ENCODE data around the gene ZNF184.

The ZNF184 gene

DNA sequence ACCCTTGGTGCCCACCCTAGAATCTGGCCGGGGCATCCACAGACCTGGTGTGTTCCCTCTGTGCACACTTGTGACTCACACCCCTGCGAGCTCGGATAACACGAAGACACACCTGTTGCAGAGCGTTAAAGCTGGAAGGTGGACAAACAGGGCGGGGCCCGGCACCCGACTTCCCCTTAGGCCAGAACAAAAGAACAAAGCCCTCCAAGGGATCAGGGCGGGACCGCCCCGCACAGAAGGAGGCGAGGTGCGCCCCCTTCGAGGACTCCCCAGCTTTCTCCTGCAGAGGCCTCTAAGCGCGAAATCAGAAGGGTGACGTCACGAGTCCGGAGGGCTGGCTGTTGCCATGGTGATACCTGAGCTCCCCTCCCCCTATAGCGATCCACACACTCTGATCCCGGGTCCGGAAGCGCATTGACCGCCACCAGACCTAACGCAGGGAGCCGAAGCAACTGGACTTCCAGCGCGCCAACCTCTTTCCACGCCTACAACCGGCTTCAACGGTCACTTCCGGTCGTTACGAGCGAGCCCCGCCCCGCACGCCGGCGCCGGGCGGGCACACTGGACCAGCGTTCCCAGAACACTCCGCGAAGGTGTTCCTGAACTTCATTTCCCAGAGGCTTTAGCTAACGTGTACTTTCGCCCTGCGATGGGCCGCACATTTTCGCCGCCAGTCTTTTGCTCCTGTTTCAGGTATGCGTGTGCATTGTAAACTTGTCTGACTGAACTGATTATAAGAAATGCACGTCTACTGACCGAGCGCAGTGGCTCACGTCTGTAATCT is at the start of gene ZNF184:
Gene ZNF184, minus strand, starts transcription at position 489 of the 784 bp plus-strand sequence. CDS start 811 bp downstream, outside the sequence.
- peak; percentile 99 for FAIRE-seq

DNA sequence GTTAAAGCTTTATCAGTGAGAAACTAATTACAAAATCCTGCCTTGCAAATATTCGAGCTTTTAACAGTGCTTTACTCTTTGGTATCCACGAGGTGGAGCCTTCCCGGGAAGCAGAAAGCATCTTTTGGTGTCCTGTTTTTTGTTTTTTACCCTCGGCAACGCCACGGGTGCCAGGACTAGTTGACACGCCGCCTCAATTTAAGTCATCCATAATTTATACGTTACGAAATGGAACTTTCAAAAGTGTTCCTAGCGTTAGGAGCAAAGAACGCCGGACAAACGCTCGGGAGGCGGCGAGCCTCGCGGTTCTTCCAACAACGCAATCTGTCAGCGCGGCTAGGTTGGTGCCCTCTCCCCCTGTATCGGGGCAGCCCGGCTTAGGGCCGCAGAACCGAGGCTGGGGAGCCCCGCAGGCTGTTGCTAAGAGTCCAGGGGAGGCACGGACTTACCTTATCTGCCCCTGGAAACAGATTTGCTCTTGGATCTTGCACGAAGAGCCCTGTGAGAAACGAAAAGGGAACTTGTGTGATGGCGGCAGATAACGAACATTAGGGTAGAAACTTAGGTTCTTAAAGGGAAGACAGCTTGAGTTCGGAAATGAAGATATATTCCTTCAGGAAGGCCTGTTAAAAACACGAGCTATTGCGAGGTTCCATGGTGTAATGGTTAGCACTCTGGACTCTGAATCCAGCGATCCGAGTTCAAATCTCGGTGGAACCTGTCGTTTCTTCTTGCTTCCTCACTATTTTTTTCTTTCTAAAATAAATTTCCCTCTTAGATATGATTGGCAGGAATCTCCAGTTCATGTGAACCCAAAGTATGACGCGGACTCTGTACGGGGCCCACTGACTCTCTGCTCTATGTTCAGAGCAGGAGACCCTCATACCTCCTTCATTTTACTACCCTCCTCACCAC is 46.2 kb upstream of the ZNF184 start:
- peak; percentile 95 for FAIRE-seq

DNA sequence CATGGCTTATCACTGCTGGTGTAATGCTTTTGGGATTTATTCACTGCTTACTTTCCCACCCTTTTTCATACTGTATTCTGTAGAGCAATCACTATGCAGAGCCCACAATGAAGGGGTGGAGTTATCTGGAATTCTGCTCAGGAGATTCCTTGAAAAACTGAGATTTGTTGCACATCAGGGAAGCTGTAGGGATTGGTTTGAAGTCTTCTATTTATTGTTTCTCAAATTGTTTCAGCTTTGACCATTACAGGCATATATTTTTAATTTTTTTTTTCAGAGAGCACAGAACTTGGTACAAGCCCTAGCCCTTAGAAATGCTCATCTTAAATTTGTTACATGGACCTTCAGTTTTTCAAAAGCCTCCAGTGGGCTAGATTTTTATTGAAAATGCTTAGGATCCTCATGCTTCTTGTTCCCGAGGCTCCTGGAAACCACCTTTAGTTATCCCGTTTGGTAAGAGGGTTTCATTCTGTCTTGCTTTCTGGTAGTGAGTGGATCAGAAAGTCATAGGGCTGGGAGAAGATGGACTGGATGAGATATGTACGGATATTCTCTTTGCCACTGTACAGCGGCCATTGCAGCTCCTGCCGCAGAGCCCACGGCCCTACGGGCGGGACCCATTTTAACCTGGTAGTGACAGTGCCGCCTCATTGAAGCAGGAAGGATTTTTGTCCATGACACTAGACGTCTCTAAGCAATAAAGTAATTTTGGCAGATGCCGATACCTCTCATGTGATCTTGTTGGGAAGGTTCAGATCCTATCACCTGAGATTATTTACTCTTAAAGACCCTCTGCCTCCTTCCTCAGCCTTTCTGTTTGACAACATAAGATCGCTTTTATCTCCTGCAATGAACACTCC is 45.3 kb upstream of the ZNF184 start:
- no peak for FAIRE-seq

DNA sequence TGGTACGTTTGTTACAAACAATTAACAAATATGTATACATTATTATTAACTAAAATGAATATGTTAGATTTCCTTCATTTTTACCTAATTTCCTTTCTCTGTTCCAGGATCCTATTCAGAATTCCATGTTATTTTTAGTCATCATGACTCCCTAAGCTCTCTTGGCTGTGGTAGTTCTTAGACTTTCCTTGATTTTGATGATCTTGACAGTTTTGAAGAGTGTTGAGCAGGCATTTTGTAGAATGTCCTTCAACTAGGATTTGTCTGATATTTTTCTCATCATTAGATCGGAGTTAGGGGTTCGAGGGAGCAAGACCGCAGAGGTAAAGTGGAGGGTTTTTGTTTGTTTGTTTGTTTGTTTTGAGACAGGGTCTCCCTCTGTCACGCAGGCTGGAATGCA is 44.3 kb upstream of the ZNF184 start:
- FAIRE-seq = no peak

DNA sequence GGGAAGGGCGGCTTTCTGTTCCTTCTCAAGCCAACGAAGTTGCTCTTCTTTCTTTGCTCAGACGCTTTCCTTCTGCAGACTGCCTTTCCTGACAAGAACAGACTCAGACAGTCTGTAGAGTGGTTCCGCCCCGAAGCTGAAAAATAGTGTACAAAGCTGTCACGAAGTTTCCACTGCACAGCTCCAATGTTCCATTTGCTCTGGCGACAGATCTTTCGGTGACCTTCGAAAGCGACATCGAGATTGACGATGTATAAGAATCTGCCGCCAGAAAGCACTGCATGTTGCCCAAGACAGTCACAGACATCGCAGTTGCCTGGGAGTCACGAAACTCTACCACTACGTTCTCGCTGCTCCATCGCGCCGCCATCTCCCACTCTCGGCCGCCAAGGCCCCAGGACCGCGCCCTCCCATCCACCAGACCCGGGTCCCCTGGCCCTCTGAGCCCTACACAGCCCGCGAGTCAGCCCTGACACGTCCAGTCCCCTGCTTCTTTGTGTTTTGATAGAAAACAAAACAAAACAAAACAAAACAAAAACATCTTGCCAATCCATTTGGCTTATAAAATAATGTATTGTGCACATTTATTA is 42.1 kb upstream of the ZNF184 start:
- no peak for FAIRE-seq

DNA sequence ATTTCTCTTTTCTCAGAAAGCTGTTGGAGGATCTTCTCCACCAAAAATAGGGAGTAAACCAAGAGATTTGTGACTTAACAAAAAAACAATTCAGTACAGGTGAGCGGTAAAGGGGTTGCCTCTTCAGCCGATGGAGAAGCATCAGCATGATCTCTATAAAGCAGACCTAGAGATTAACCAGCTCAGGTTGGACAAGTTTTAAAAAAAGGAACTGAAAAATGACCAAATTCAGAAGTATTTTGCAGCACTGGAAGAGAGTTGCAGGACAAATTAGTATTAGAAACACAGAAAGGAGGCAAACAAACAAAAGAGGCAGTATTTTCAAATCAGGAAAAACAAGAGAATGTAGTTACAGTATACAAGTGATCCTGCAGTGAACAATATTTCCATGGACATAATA is 39.6 kb upstream of the ZNF184 start:
- no peak for FAIRE-seq

DNA sequence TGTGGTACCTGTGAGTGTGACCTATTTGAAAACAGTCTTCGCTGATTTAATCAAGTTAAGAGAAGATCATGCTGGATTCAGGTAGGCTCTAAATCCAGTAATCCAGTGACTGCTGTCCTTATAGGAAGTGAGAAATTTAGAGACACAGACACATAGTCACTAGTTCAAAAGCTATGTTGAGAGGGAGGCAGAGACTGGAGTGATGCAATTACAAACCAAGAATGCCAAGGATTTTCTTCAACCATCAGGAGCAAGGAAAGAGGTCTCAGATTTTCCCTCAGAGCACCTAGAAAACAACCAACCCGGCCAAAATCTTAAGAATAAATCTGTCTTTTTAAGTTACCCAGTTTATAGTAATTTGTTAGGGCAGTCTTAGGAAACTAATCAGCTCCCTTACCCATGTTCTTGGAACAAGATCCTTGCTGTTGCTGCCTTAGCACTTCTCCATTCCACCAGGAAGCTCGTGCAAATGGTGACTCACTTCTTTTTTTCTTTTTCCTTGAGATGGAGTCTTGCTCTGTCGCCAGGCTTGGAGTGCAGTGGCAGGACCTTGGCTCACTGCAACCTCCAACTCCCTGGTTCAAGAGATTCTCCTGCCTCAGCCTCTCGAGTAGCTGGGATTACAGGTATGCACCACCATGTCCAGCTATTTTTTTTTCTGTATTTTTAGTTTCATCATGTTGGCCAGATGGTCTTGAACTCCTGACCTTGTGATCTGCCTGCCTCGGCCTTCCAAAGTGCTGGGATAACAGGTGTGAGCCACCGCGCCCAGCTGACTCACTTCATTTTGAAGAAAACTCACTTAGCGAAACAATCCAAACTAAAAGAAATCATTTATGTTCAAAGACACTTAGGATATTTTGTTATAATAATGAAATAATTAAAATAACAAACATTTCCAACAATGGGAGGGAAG is 34.4 kb upstream of the ZNF184 start:
- FAIRE-seq = no peak

DNA sequence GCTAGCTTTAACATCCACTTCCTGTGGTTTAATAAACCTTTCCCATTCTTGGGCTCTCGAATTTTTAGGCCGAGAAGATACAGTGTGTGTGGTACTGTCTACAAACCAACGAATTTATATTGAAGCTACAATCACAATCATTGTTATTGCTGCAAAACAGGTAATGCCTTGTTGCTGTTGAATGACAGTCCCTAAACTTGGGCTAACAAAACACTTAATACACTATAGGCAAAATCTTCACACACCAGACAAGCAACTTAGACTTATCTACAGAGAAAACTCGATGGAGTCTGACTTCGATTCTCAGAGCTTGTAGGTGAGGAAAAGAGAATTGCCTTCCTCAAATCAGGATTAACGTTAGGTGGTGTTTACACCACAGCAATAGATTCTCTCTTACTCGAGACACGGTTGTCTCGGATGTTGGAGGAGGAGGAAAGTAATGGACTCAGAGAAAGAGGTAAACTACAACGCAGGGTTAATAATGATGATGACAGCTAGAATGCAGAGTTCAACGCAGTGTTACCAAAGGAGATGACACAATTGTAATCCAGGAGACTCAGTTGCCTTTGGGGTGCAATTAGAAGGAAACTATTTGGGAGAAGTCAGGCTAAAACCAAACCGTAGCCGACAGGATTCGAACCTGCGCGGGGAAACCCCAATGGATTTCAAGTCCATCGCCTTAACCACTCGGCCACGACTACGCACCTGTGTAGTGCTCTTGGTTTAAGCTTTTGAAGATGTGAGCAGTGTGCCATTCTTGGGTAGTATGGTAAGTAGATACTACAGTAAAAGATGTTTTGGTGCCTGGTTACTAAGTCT is 32.5 kb upstream of the ZNF184 start:
- peak; percentile 99 for FAIRE-seq

DNA sequence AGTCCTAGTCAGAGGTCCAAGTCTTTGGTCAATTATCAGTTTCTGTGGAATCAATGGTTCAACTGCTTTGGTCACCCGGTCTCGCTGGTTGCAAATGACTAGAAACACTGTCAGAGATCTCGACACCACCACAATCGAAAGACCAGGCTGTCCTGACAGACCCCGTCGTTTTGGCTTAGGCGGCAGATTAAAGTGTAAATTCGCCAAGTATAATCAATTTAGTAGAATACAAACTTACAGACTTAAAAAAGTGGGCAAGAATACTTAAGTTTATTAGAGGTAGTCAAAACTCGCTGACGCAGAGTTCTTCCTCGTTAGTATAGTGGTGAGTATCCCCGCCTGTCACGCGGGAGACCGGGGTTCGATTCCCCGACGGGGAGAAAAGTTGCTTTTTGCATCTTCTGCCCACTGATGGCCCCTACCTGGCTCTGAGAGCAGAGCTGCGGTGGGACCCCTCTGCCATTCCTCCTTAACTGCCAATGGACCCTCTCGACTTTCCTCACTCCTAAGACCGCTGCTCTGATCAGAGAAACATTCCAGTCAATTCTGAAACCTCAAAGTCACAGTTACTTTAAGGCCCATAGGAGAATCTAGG is 30.6 kb upstream of the ZNF184 start:
- peak; percentile 70 for FAIRE-seq

DNA sequence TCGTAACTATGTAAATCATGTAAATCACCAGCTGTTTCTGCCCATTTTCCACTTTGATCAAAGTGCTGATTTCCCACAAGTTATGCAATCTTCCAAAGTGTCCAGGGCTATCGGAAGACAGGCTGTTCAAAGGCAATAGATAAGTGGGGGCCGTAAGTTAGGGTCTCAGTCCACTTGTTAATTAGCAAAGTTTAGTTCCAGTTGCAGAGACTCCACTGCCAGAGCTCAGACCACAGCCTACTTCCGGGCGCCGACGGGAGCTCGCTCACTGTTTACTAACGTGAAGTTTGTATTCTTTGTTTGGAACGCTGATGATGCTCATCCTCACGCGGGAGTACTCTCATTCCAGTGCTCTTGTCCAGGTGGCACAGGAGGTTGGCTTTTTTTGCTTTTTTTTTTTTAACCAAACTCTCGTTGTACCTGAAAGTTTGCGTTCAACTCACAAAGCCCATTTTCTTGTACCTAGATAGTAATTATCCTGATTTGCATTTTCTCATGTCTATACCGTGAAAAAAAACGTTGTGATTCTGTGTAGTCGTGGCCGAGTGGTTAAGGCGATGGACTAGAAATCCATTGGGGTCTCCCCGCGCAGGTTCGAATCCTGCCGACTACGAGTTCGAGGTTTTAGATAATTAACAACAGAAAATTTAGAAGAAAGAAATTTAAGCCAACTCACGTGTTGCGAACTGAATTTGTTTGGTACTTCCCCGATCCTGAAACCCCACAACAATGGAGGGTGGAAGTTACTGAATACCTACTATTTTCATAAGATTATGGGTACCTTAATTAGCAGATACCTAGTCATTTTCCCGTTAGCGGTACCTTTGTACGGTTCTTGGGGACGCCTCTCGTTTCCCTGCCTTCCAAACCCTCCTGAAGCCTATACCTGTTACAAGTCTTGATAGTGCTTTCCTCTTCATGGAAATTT is 29.9 kb upstream of the ZNF184 start:
- peak; percentile 92 for FAIRE-seq

DNA sequence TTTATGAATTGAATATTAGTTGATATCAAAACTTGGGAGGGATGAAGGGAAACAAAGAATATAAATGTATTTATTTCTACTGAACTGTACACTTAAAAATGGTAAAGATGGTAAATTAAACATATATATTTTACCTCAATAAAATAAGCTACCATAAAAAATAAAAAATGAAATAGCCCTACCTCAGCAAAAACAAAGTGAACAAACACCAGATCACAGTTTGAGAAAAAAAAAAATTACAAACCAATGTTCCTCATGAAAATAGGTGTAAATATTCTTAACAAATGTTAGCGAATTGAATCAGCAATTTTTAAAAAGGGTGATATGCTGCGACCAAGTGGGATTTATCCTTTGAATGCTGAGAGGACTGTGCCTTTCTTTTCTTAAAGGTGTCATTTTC is 28.3 kb upstream of the ZNF184 start:
- FAIRE-seq = peak; percentile 52

DNA sequence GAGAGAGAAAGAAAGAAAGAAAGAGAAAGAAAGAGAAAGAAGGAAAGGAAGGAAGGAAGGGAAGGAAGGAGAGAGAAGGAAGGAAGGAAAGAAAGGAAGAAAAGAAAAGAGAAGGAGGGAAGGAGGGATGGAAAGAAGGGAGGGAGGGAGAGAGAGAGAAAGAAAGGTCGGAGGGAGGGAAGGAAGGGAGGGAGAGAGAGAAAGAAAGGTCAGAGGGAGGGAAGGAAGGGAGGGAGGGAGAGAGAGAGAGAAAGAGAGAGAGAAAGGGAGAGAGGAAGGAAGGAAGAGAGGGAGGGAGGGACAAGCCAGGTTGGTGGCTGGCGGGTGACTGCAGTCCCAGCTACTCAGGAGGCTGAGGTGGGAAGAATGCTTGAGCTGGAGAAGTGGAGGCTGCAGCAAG is 27.3 kb upstream of the ZNF184 start:
- FAIRE-seq = no peak

DNA sequence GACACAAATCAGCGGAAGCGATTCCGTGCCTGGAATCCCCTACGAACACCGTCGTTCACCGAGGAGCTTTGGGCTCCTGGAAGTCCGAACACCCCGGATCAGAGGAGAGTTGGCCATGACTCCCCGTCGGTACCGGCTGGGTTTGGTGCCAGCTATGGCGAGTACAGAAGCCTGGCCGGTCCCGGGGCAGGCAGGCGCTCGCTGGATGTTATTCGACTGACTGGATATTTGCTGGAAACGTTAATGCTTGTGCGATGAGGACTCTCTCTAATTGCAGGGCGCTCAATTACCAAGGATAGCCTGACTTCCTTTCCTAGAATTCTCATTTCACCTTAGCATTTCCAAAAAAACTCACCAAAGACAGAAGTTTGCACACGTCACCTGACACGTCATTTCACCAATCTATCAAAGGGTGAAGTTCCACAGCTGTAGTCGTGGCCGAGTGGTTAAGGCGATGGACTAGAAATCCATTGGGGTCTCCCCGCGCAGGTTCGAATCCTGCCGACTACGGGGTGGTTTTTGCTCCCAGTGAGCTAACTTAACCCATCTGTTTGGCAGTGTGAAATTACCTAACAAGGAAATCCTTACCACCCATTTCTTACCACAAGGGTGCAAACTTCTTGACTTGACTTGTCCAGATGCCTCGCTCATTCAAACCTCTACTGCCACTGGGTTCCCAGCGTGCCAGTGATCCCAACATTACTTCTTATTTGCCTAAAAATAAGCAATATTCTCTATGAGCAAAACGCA is 22.7 kb upstream of the ZNF184 start:
- peak; percentile 97 for FAIRE-seq

DNA sequence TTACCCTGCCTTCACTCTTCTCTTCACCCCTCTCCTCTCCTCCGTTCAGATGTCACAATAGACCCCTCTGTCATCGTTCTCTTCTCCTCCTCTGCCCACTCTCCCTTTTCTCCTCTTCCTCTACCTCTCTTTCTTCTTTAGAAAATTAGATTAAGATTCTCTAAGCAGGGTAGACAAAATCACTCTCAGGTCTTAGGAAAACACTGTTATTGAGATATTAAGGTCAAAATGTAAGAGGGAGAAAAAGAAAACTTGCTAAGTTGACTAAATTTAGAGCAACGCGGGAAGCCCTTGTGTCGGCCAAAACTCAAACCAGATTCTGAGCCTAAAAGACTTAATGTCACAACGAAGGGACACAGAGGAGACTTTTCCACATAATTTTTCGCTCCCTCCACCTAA is 22.1 kb upstream of the ZNF184 start:
- FAIRE-seq = no peak

DNA sequence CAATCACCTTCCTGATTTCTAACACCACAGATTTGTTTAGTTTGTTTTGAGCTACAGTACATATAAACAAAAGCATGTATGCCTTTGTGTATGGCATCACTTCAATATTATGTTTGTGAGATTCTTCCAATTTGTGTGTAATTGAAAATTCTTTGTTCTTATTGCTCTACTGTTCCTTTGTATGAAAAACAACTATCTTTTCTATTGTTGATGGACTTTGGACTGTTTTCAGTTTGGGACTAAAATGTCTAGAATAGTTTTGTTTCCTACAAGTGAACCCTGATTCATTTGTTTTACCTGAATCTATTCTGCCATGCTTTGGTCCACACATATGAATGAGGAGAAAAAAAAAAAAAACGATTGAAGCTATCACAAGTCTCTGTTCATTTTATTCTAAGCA is 21.2 kb upstream of the ZNF184 start:
- FAIRE-seq = peak; percentile 6

DNA sequence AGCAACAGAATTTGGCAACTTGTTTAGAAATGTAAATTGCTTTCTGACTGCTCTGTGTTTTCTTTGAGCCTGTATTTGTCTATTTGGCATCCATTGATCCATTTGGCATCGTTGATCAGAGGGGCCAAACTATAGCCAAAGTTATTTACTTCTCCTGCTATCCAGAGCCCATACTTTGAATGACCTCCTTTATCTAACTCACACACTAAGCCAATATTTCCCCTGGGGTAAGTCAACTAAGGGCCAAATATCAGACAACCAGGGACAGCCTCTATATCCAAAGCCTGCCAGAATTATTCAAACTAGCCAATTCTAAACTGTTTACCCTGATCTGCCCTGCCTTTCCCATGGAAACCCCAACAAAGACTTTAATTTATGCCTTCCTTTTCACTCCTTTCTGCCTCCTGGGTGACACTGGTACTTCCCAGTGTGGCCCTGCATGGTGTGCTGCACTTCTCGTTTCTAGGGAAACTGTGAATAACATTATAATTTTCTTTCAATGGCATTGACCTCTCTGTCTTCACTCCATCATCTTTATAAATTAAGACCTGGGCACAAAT is 19.8 kb upstream of the ZNF184 start:
- FAIRE-seq = no peak

DNA sequence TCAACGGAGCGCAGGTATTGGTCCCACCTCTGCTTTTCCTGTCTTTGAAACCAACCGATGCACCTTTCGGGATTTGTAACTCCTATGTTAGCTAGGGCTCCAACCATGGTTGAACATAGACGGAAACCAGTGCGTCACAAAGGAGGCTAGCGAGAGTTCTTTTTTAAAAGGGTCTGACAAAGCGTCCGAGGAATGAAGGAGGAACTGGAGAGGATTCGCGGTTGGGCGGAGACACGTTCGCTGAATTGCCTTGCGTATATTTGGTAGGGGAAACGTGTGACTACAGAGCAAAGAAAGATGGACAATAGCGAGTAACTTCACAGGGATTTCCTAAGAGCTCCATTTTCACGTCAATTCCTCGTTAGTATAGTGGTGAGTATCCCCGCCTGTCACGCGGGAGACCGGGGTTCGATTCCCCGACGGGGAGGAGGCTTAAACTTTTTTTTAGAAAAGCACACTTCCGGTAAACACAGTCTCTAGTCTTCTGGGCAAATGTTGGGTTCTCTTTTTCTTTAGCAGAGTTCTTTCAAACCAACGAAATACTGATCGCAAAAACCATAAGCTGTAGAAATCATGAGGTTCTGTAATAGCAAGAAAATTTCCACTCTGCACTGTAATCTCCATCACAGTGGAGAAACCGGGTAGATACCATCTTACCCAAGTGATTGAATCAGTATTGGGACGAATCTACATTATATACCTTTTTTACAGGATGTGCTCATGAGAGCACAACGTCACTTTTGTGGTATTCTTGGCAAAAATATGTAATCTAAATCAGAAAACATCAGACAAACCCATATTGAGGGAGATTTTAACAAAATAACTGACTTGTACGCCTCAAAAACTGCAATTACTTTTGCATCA is 6.6 kb upstream of the ZNF184 start:
- peak; percentile 93 for FAIRE-seq

Data from G401.6 (cell line).